GM12878 (cell line): Measurements from ENCODE around the gene DNASE2B. TPM values are rescaled to one million over a fixed set of nuclear protein-coding genes. Genes with fewer than 3 reads are reported as not detected.

Experiments used
- ATAC-seq: fragments of 200-7000 bp; cut with Tn5 transposase; 3 replicates; pipeline ENCODE4 v1.9.1; 2020; ENCODE audit warnings: mild to moderate bottlenecking, moderate library complexity
- BruUV-seq: library from RNA; stranded (reverse); fragments of 400-500 nt; replicated peaks from 2 replicates; lab custom pipeline; 2021; lab: Mats Ljungman, UMichigan
- CTCF ChIA-PET: fragments of 300-600 bp; sonication (Branson Sonifier 250); formaldehyde crosslinking; extraction: SDS; loops from one replicate; lab custom pipeline; 2021; ENCODE audit warnings: inconsistent platforms; lab: Yijun Ruan, JAX
- POLR2A ChIA-PET: fragments of 350-600 bp; formaldehyde crosslinking; extraction: SDS; loops from one replicate; lab custom pipeline; 2021; ENCODE audit warnings: inconsistent platforms; lab: Charles Lee
- RAD21 ChIA-PET: fragments of 300-600 bp; sonication (Branson Sonifier 250); formaldehyde crosslinking; loops from one replicate; lab custom pipeline; 2023; ENCODE audit warnings: antibody characterized with exemption; ENCODE audit not compliant: unreplicated experiment; lab: Charles Lee
- SMC1A ChIA-PET: fragments of 300-600 bp; sonication (Branson Sonifier 250); formaldehyde crosslinking; loops from one replicate; lab custom pipeline; 2023; ENCODE audit not compliant: unreplicated experiment, uncharacterized antibody; lab: Charles Lee
- DNase-seq: peaks from one replicate; pipeline ENCODE4 v3.0.0-alpha.2; 2011; ENCODE audit warnings: low read depth, low spot score
- FAIRE-seq: peaks from 3 replicates; lab custom pipeline; 2011; peaks lifted over from hg19 to GRCh38; lab: Jason Lieb, UNC
- H2AFZ ChIP-seq: 2 replicates; pipeline ENCODE4 v1.6.0; 2011; ENCODE audit warnings: low read depth, low read length, control low read depth; ENCODE audit not compliant: control insufficient read depth
- H3K27ac ChIP-seq: 2 replicates; pipeline ENCODE4 v1.5.1; 2011; ENCODE audit warnings: control low read depth; ENCODE audit not compliant: control insufficient read depth, insufficient read depth
- H3K27me3 ChIP-seq, 2 experiments: replicated peaks in 1 of 2; 2 replicates each; pipeline versions ENCODE4 v1.6.0 to v1.6.1; 2011; ENCODE audit warnings: low read length in 1 of 2; ENCODE audit not compliant: control insufficient read depth in 2 of 2, insufficient read depth in 2 of 2
- H3K36me3 ChIP-seq, 2 experiments: 2 replicates each; pipeline ENCODE4 v1.5.1; 2011; ENCODE audit warnings: low read length in 1 of 2; ENCODE audit not compliant: control insufficient read depth in 2 of 2, insufficient read depth in 2 of 2
- H3K4me1 ChIP-seq: 2 replicates; pipeline ENCODE4 v1.6.1; 2011; ENCODE audit warnings: mild to moderate bottlenecking, low read length, moderate library complexity, mixed read lengths; ENCODE audit not compliant: control insufficient read depth, insufficient read depth
- H3K4me2 ChIP-seq: 2 replicates; pipeline ENCODE4 v1.6.0; 2011; ENCODE audit warnings: control low read depth; ENCODE audit not compliant: control insufficient read depth, insufficient read depth
- H3K4me3 ChIP-seq: fragments of 200-600 bp; sonication (generic); 2 replicates; pipeline ENCODE4 v1.5.1; 2016
- H3K79me2 ChIP-seq: 2 replicates; pipeline ENCODE4 v1.6.0; 2011; ENCODE audit warnings: low read length; ENCODE audit not compliant: control insufficient read depth, insufficient read depth
- H3K9ac ChIP-seq: 2 replicates; pipeline ENCODE4 v1.8.0; 2011; ENCODE audit warnings: low read length, control low read depth, mixed read lengths; ENCODE audit not compliant: control insufficient read depth, insufficient read depth
- H3K9me3 ChIP-seq: replicated peaks from 3 replicates; pipeline ENCODE4 v1.5.1; 2011; ENCODE audit warnings: mild to moderate bottlenecking, low read length; ENCODE audit not compliant: control insufficient read depth, insufficient read depth
- H4K20me1 ChIP-seq: 2 replicates; pipeline ENCODE4 v1.6.0; 2011; ENCODE audit not compliant: control insufficient read depth, insufficient read depth
- ATF7 ChIP-seq: fragments of 450-650 bp; IDR thresholded peaks from 2 replicates; pipeline ENCODE4 v1.6.1; 2016; ENCODE audit warnings: low read depth, mild to moderate bottlenecking
- BRCA1 ChIP-seq: IDR thresholded peaks from 2 replicates; pipeline ENCODE4 v1.6.1; 2011; ENCODE audit warnings: low read depth, low read length, improper control_type of control experiment
- CBX3 ChIP-seq: fragments of 200-600 bp; sonication (generic); IDR thresholded peaks from 2 replicates; pipeline ENCODE4 v1.6.1; 2016; ENCODE audit warnings: low read depth, borderline replicate concordance
- E2F4 ChIP-seq: IDR thresholded peaks from 2 replicates; pipeline ENCODE4 v1.6.1; 2012; ENCODE audit warnings: low read depth, low read length, improper control_type of control experiment
- HDGF ChIP-seq: fragments of 450-650 bp; IDR thresholded peaks from 2 replicates; pipeline ENCODE4 v1.6.1; 2016; ENCODE audit warnings: antibody characterized with exemption
- IKZF2 ChIP-seq, 2 experiments: fragments of 450-650 bp; IDR thresholded peaks; 2 replicates each; pipeline ENCODE4 v1.6.1; 2017; ENCODE audit warnings: mild to moderate bottlenecking in 2 of 2, moderate library complexity in 2 of 2
- NFIC ChIP-seq: IDR thresholded peaks from 2 replicates; pipeline ENCODE4 v1.6.1; 2012; ENCODE audit warnings: low read depth, mild to moderate bottlenecking, inconsistent platforms, low read length, moderate library complexity
- NR2C2 ChIP-seq: IDR thresholded peaks from 2 replicates; pipeline ENCODE4 v1.6.1; 2011; ENCODE audit warnings: borderline replicate concordance, low read depth; ENCODE audit not compliant: control insufficient read depth, insufficient read length
- RAD21 ChIP-seq: IDR thresholded peaks from 2 replicates; pipeline ENCODE4 v1.6.1; 2011; ENCODE audit warnings: mild to moderate bottlenecking, low read depth, low read length, moderate library complexity; ENCODE audit not compliant: insufficient read depth
- RB1 ChIP-seq: fragments of 450-650 bp; formaldehyde crosslinking; IDR thresholded peaks from 2 replicates; pipeline ENCODE4 v1.6.1; 2017; ENCODE audit warnings: mild to moderate bottlenecking, borderline replicate concordance
- REST ChIP-seq: IDR thresholded peaks from 2 replicates; pipeline ENCODE4 v1.6.1; 2012; ENCODE audit warnings: mild to moderate bottlenecking, low read depth, low read length
- SP1 ChIP-seq: IDR thresholded peaks from one replicate; pipeline ENCODE4 v1.6.1; 2011; ENCODE audit warnings: low read depth, low read length
- SRF ChIP-seq, 2 experiments: IDR thresholded peaks; 2 replicates each; pipeline ENCODE4 v1.6.1; 2011; ENCODE audit warnings: low read depth in 2 of 2, low read length in 2 of 2, mild to moderate bottlenecking in 1 of 2, moderate library complexity in 1 of 2
- STAT3 ChIP-seq: IDR thresholded peaks from 2 replicates; pipeline ENCODE4 v1.6.1; 2011; ENCODE audit warnings: low read depth, low read length, improper control_type of control experiment
- TCF12 ChIP-seq: IDR thresholded peaks from 2 replicates; pipeline ENCODE4 v1.6.1; 2011; ENCODE audit warnings: low read depth, mild to moderate bottlenecking, low read length
- TCF7 ChIP-seq: IDR thresholded peaks from 2 replicates; pipeline ENCODE4 v1.6.1; 2014; ENCODE audit warnings: antibody characterized with exemption, borderline replicate concordance
- WGBS: methylation state at CpG from one replicate; pipeline ENCODE4 v1.1.6; 2016; ENCODE audit warnings: low lambda C conversion rate; ENCODE audit not compliant: insufficient replicate concordance, insufficient coverage; ENCODE audit errors: missing lambda C conversion rate; 5-methylcytosine and 5-hydroxymethylcytosine counted together
- in situ Hi-C: fragments of 300-500 bp; cut with MboI; formaldehyde crosslinking; loops from 9 replicates; pipeline ENCODE4 v1.14.3; 2018; ENCODE audit warnings: mixed read lengths
- intact Hi-C: fragments of 100-400 bp; cut with micrococcal nuclease; formaldehyde crosslinking; loops from one replicate; pipeline ENCODE4 v1.14.2; 2022; ENCODE audit not compliant: unreplicated experiment
- polyA plus RNA-seq, 11 experiments: library from polyadenylated mRNA; depleted of rRNA in 4 of 11; unstranded in 6 of 11; stranded (reverse) in 5 of 11; fragments of >200 nt; fragmentation: Nextera tagmentation in 4 of 11; fragmentation: Illumina TruSeq in 1 of 11; extraction: Ambion mirVana in 4 of 11; extraction: Trizol in 1 of 11; gene quantifications; 1 replicate in 1 of 11; 2 replicates in 10 of 11; pipeline versions ENCODE4 v1.2.1 to v1.2.3, GENCODE V29; 2011 to 2016; ENCODE audit warnings: inconsistent platforms in 2 of 11, missing spikeins in 2 of 11, low read depth in 1 of 11
- total RNA-seq, 4 experiments: library from RNA; depleted of rRNA in 3 of 4; stranded (reverse); fragments of >200 nt in 3 of 4; fragmentation: Illumina TruSeq in 1 of 4; extraction: Trizol in 1 of 4; gene quantifications; 2 replicates each; pipeline versions ENCODE4 v1.2.1 to v1.2.3, GENCODE V29; 2013 to 2021

Gene DNASE2B
- total and polyA plus RNA-seq, 10 of the 15 experiments (the other 5 are each of a cell fraction or from before 2014, with no cell fraction given): not detected

GRCh38 chr1:84429231-84429630, 30.9 kb downstream of the DNASE2B start:
- H3K4me3 ChIP-seq: no peak overlapping the region
- no peak for FAIRE-seq
- POLR2A ChIA-PET: no interaction called here
- no peak overlapping the region for H3K9ac ChIP-seq
- ATAC-seq: no peak
- in situ Hi-C loops: no loop called here
- H3K27ac ChIP-seq: no peak overlapping the region
- no peaks in the 10 kb centered on the region for H3K79me2 ChIP-seq
- no peaks in the 10 kb centered on the region; the same call in 1 of the 2 replicates for H3K4me1 ChIP-seq
- TF ChIP-seq RB1 (no peak), CBX3 (no peak), BRCA1 (no peak), TCF7 (no peak), TCF12 (no peak), RAD21 (no peak), E2F4 (no peak), SRF (IDR thresholded peaks at IDR 0.05; ENCODE audit: low read depth in 2 of 2, low read length in 2 of 2) (no peak), STAT3 (no peak), ATF7 (no peak), IKZF2 (IDR thresholded peaks at IDR 0.05) (no peak), REST (no peak), SP1 (no peak), NFIC (no peak), NR2C2 (no peak), HDGF (no peak)
- DNase-seq: no peak
- intact Hi-C loops: no loop called here
- no peak overlapping the region for H3K4me2 ChIP-seq
- H3K27me3 ChIP-seq: no peaks in the 10 kb centered on the region
- no peaks in the 10 kb centered on the region for H3K36me3 ChIP-seq
- H3K9me3 ChIP-seq: no peaks in the 10 kb centered on the region
- SMC1A ChIA-PET: interaction anchor here (0.6 to 1.1 kb wide), 2 partner anchors 14 to 215 kb away, joined by 3 to 4 read pairs; no protein-coding TSS in a partner anchor
- BruUV-seq: no TSS peak
- RAD21 ChIA-PET: interaction anchor here (1.1 kb wide), 1 partner anchor 325 kb away, joined by 3 read pairs; no protein-coding TSS in a partner anchor
- H4K20me1 ChIP-seq: no peaks in the 10 kb centered on the region
- H2AFZ ChIP-seq: no peak overlapping the region
- 79% methylated on average over 1 of the region's 1 CpG for WGBS
- CTCF ChIA-PET: no interaction called here
